Measurements from ENCODE around the gene SP100.
"Not testable (repeated sequence)": the region's sequence is repeated elsewhere in the genome, so short reads cannot be mapped to it uniquely, and the experiment has no call there.

Gene SP100

GRCh38 chr2:230416061-230416721, at the start of gene SP100:
TSS of gene SP100 (plus strand) at chr2:230416201. CDS start at chr2:230416297, 96 bp downstream.
- DNase-seq: peak; percentile 92 to 96 (median 95)

- DNase-seq: no peak
Observed at GRCh38 chr2:230382108-230382507, 33.9 kb upstream of the SP100 start.

- DNase-seq: no peak
Observed at GRCh38 chr2:230383453-230383852, 32.5 kb upstream of the SP100 start.

GRCh38 chr2:230384986-230385385, 31.0 kb upstream of the SP100 start:
- DNase-seq: no peak

GRCh38 chr2:230394301-230394700, 21.7 kb upstream of the SP100 start:
- no peak for DNase-seq

- not testable (repeated sequence) for DNase-seq
Observed at GRCh38 chr2:230398698-230399097, 17.3 kb upstream of the SP100 start.

- DNase-seq: no peak
Observed at GRCh38 chr2:230400041-230400440, 16.0 kb upstream of the SP100 start.

GRCh38 chr2:230400454-230400853, 15.5 kb upstream of the SP100 start:
- DNase-seq: no peak

GRCh38 chr2:230401026-230401425, 15.0 kb upstream of the SP100 start:
- DNase-seq: not testable (repeated sequence)

- no peak for DNase-seq
Observed at GRCh38 chr2:230403746-230404145, 12.3 kb upstream of the SP100 start.

GRCh38 chr2:230405824-230406223, 10.2 kb upstream of the SP100 start:
- DNase-seq: no peak

GRCh38 chr2:230408244-230408842, 7.7 kb upstream of the SP100 start:
- DNase-seq: no peak

GRCh38 chr2:230409316-230409715, 6.7 kb upstream of the SP100 start:
- DNase-seq: peak; percentile 88 to 92 (median 90)

GRCh38 chr2:230410263-230410662, 5.7 kb upstream of the SP100 start:
- DNase-seq: no peak

- DNase-seq: peak in 1 of 3 donors; percentile 27
Observed at GRCh38 chr2:230410861-230411569, 5.0 kb upstream of the SP100 start.

- DNase-seq: peak; percentile 86 to 94 (median 87)
Observed at GRCh38 chr2:230411570-230412370, 4.2 kb upstream of the SP100 start.

GRCh38 chr2:230412371-230412711, 3.7 kb upstream of the SP100 start:
- DNase-seq: peak; percentile 57 to 70 (median 69)

- no peak for DNase-seq
Observed at GRCh38 chr2:230412846-230413245, 3.2 kb upstream of the SP100 start.

GRCh38 chr2:230413479-230413878, 2.5 kb upstream of the SP100 start:
- DNase-seq: no peak

GRCh38 chr2:230414302-230414701, 1.7 kb upstream of the SP100 start:
- no peak for DNase-seq

GRCh38 chr2:230417436-230417835, 1.4 kb downstream of the SP100 start:
- DNase-seq: no peak

- DNase-seq: peak; percentile 63 to 72 (median 67)
Observed at GRCh38 chr2:230418341-230419016, 2.5 kb downstream of the SP100 start.

GRCh38 chr2:230419181-230419580, 3.2 kb downstream of the SP100 start:
- DNase-seq: no peak

All from suppressor macrophage treated with lipopolysaccharide for 1 hour (primary cell).